ENCODE results near the gene GREB1.

Gene GREB1

DNA sequence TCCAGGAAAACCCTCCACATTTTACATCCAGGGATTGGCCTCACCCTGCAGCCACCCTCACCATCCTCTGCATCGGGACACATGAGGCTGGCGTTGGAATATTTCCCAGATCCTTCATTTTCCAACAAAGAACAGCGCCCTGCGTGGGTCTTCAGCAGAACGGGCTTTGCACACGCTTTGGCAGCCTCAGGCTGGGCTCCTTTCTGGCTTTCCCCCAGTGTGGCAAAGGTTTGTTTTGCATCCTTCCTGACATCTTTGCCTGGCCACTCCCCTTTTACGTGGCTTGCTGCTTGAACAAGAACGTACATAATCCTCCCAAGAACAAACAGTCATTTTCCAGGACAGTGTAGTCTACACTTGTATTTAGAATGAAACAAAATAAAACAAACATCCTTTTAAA, 25.6 kb upstream of the GREB1 start:
- in situ Hi-C loops (cut with MboI; ENCODE audit: low sequenced_read_pairs) = no loop called here

DNA sequence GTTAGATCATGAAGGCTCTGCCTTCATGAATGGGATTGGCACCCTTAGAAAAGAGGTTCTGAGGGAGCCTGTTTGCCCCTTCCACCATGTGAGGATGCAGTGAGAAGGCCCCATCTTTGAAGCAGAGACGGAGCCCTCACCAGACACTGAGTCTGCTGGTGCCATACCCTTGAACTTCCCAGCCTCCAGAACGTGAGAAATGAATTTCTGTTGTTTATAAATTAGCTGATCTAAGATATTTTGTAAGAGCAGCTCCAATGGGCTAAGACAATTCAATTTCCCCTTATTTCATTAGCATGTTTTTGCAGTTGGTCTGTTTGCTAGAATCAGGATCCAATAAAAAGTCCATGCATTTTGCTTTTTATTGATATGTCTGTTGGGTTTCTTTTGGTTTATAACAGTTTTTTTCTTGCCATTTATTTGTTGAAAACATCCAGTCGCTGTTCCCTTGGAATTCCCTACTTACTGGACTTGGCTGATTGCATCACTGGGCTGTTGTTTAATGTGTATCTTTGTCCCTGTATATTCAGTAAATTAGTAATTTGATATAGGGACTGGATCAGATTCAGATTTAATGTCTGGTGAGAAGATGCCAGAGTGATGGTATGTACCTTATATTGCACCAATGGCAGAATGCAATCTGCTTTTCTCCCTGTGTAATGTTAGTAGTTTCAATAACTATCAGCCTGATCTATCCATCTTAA, 24.0 kb upstream of the GREB1 start:
- in situ Hi-C loops (cut with MboI; ENCODE audit: low sequenced_read_pairs) = no loop called here

DNA sequence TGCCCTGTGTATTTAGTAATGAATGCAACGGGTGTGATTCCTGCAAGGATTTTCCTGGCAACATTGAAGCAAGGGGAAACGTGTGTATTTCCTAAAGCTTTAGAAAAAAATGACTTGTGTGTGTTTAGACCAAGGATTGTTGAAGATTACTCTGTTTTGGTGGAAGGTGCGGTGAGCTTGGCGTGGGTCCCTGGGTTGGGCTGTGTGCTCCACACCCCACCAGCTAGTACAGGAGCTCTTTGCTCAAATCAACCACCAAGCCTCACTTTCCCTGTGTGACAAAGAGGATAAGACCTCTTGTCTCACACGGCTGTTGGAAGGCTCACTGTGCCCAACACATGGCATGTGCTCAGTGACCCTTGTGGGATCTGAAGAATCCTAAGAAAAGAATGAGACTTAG, 21.4 kb upstream of the GREB1 start:
- in situ Hi-C loops (cut with MboI; ENCODE audit: low sequenced_read_pairs) = no loop called here

DNA sequence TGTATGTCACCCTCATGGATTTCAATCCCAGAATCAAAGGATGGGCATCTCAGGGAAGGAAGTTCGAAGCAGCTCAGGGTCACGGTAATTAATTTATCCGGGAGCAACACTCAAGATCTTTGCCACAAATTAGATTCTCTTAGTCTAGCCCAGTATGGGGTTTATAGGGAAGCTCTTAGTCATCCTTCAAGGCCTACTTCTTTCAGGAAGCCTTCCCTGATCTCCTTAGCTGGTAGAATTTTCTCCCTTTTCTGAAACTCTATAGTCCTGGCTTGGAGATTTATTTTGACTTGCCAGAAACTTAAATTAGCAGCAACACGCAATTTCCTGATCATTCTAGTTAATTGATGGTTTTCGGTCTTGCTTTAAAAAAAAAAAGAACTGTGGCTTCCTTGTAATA, 20.5 kb upstream of the GREB1 start:
- in situ Hi-C loops (cut with MboI; ENCODE audit: low sequenced_read_pairs) = no loop called here

DNA sequence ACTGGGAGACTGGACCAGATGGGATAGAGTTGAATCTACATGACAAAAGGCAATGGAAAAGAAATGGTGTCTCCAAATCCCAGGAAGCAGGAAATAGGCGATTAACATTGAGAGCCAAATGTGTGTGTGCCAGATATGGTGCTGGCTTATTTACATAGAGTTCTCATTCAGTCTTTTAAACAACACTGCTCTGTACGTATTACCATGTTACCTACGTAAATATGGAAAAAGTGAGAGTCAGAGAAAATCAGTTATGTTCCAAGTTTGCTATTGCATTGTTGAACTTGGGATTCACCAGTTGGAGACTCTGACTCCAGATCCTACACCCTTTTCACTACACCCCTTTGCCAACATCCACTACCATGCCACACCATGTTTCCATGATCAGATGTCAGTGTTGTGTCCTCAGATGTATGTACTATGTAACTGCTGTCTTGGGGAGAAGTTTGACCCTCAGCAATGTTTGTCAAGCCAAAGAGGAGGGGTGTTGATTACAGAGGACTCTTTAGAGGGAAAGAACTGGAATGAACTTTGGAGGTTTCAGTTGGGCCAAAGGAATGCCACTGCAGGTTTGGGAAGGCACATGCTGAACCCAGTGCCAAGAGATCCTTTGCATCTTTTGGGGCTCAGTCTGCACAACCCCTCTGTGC, 19.6 kb upstream of the GREB1 start:
- in situ Hi-C loops (cut with MboI; ENCODE audit: low sequenced_read_pairs) = no loop called here

DNA sequence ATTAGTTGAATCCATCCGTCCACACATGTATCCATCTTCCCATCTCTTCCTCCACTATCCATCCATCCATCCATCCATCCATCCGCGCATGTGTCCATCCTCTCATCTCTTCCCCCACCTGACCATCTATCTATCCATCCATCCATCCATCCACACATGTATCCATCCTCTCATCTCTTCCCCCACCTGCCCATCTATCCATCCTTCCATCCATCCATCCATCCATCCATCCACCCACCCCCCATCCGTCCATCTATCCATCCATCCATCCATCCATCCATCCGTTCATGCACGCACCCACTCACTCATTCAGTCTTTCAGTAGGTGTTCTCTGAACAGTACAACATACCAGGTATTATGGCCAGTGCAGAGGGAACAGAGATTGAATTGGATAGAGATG, 18.9 kb upstream of the GREB1 start:
- in situ Hi-C loops (cut with MboI; ENCODE audit: low sequenced_read_pairs) = no loop called here

DNA sequence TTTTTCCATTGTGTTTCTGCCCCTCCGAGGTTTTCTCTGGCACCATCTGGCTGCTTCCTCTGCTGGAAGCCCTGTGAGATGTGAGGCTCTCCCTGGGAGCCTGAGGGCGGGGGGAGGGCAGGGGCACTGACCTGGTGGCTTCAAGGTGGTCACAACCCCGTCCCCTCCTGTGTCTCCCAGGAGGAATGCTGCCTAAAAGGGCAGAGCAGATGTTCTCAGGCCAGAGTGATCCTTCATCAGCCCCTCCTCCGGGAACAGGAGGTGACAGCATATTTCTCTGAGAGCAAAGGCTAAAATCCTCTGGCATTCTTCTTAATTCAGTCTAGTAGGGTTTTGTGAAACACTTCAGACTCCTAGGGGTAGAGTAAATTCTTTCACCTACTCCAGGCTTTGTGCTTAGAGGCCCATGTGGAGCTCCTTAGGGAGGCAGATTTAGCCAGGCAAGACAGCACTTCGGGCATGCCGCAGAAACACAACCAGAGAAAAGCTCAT, 18.3 kb upstream of the GREB1 start:
- in situ Hi-C loops (cut with MboI; ENCODE audit: low sequenced_read_pairs) = no loop called here

DNA sequence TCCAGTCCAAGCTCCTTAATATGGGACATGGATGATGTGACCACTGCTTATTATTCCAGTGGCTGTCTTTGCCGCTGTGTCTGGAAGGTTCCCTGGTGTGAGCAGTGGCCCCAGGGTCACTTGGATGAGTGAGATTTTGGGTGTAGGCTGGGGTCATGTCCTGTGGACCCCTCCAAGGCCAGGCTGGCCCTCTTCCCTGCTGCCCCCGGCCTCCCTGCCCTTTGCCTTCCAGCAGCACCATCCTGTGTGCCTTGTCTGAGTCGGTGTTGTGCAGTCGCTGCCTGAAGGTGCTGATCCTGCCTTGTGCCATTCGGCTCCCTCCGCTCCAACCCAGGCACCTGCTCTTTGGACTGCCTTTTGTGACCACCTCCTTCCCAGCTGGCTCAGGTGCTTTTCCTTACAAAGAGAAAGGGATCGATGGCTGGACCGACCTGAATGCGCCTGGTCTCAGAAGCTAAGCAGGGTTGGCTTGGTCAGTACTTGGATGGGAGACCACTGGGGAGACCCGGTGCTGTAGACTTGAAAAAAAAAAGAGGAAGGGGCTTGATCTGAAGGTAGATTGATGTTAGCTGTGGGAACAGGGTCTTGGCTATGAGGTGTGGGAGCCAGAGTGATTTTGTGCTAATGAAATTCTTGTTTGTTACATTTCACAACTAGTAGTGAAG, 16.7 kb upstream of the GREB1 start:
- in situ Hi-C loops (cut with MboI; ENCODE audit: low sequenced_read_pairs) = no loop called here

DNA sequence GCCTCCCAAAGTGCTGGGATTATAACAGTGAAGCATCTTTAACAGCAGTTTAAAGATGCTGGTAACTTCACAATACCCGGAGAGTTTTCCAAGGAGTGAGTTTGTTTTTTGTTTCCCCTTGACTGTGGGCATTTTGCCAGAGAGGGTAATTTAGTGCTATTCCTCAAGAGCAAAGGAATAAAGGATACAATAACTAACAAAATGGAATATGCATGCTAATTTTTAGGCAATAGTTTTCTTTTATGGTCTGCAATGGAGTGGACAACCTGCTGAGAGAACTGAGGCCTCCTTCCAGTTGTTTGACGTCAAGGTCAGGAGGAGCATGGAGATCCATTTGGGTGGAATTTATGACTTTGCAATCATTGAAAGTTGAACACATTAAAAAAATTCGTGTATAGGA, 15.9 kb upstream of the GREB1 start:
- in situ Hi-C loops (cut with MboI; ENCODE audit: low sequenced_read_pairs) = no loop called here

DNA sequence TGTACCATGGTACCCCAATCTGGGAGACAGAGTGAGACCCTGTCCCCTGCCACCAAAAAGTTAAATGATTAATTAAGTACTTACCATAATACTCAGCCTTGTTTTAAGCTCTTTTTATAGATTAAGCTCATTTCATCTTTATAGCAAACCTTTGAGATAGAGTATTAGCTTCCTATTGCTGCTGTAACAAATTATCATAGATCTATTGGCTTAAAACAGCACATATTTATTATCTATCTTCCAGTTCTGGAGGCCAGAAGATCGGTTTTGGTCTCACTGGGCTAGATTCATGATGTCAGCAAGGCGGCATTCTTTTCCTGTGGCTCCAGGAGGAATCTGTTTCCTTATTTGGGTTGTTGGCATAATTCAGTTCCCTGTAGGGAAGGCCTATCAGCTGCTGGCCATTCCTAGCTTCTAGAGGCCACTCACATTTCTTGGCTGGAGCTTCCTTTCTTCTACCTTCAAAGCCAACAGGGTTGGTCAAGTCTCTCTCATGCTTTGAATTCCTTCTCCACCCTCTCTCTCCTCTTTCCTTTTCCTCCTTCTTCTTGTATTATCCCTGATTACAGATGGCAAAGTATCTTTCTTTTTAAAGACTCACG, 13.7 kb upstream of the GREB1 start:
- in situ Hi-C loops (cut with MboI; ENCODE audit: low sequenced_read_pairs) = no loop called here

DNA sequence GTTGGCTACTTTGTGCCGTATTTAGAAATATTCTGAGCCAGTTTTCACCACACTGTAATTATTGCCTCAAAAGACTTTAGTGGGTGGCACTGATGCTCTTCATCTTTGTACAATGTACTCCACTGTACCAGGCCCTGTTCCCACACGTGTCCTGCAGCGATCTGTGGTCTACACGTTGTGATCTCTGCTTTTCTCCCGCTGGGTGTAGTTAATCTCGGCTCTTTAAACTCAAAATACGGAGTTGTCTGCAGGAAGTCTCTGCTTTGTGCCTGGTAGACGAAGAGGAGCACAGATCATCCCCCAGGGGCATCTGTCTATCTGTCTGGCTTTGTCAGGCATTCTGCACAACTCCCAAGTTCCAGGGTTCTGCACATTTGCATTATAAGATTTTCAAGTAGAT, 12.1 kb upstream of the GREB1 start:
- in situ Hi-C loops (cut with MboI; ENCODE audit: low sequenced_read_pairs) = no loop called here

DNA sequence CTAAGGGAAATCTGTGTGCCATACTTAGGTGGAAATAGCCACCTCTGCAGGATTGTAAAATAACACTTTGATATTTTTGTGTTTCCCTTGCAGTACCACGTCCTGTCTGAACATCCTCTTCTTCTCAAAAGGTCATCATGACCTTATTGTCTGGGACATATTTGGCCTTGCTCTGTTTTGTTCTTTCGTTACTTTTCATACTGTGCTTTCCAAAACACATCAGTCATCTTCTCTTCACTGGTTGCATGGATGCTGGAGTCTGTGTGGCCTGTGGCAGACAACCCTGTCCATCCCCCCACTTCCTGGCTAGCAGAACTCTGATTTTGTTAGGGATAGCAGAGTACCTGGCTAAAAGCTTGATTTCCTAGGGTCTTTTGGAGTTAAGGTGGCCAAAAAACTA, 9.4 kb upstream of the GREB1 start:
- in situ Hi-C loops (cut with MboI; ENCODE audit: low sequenced_read_pairs) = no loop called here

DNA sequence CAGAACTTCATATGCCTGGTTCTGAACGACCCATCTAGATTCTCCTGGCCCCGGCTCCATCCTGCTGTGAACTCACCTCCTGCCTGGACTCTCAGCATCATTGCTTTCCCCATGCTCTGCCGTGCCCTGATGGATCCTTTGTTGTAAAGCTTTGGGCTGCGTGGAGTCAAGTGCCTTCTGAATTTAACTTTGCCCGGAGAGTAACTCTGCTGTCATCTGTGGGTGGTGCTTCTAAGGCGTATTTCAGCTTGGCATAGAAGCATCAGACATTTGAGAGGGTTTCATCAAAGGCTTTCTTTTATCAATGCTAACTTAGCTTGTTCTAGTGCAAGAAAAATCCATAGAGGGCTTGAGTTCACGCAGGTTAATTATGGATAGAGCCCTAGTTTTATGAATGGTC, 8.1 kb upstream of the GREB1 start:
- in situ Hi-C loops (cut with MboI; ENCODE audit: low sequenced_read_pairs) = no loop called here

DNA sequence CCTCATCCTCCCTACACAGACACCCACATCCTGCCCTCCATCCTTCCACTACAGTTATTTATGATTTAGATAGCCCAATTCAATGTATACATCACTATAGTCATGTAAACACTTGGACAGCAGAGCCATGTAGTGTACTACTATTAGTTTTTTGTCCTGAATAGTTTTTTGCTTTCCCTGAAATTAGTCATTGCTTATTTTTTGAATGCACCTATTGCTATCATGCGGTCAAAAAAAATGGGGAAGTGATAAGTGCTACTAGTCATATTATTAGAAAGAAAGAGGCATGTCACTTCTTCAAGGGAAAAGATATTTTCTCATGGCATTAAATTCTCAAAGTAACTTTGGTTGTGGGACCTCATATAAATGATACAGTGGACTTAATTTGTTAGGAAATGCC, 6.8 kb upstream of the GREB1 start:
- in situ Hi-C loops (cut with MboI; ENCODE audit: low sequenced_read_pairs) = no loop called here

DNA sequence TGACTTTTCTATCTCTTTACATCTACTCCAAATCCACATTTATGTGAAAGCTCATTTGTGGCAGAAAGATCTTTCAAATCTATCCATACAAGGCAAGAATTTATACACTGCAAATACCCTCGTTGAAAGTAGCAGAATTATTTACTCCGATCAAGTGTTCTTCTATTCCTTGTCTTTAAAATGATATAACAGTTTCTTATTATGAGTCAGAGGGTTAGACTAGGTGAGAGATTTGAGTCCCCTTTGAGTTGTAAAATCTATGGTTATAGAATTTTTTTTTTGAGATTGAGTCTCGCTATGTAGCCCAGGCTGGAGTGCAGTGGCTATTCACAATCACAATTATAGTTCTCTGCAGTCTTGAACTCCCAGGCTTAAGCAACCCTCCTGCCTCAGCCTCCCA, 5.6 kb upstream of the GREB1 start:
- in situ Hi-C loops (cut with MboI; ENCODE audit: low sequenced_read_pairs) = no loop called here

DNA sequence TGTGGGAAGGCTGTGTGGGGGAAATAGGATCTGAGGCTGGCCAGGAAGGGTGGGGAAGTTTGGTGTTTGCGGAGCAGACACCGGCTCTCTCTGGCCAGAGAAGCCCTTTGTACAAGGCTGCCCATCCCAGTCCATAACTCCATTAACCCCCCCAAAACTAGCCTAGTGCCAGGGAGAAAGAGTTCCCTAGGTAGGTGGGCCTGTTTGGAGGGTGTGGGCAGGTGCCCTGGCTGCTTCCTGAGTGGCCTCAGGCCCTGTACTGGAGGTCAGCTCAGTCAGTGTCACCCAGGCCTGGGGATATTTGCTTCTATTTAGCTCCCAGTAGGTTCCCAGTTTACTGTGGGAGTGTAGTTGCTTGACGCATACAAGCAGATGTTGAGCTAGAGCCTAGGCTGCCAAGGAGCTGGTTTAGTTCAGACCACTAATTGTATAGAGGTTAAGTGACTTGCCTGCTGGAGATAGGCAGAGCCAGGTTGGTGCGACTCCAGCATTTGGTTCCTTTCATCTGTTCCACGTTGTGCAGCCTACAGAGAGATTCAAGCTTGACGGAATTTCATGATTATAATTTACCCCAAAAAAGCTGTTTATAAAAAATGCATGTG, 2.9 kb upstream of the GREB1 start:
- in situ Hi-C loops (cut with MboI; ENCODE audit: low sequenced_read_pairs) = no loop called here

DNA sequence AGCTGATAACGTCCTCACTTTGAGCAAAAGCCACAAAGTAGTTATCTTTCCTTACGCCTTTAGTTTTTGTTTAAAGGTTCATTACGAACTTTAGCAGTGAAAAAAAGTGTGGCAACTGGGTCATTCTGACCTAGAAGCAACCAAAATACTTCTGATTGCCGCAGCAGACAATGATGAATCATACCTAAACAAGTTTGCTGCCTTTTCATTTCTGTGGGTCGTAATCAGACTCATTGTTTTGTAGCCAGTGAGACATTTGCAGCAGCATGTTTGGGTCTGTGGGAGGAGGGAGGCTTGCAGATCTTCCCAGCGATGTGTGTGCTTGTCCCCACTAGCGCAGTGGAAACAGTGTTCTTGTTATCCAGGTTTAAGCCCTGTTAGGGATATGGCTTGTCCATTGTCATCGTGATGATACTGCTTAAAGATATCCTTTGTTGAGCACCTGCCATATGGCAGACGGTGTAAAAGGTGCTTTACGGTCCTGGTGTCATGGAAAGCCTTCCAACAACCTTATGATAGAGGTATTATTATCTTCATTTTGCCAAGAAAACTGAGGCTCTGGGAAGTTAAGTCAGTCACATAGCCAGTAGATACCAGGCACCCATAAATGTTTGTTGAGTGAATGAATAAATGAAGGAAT, 1.3 kb upstream of the GREB1 start:
- in situ Hi-C loops (cut with MboI; ENCODE audit: low sequenced_read_pairs) = no loop called here

DNA sequence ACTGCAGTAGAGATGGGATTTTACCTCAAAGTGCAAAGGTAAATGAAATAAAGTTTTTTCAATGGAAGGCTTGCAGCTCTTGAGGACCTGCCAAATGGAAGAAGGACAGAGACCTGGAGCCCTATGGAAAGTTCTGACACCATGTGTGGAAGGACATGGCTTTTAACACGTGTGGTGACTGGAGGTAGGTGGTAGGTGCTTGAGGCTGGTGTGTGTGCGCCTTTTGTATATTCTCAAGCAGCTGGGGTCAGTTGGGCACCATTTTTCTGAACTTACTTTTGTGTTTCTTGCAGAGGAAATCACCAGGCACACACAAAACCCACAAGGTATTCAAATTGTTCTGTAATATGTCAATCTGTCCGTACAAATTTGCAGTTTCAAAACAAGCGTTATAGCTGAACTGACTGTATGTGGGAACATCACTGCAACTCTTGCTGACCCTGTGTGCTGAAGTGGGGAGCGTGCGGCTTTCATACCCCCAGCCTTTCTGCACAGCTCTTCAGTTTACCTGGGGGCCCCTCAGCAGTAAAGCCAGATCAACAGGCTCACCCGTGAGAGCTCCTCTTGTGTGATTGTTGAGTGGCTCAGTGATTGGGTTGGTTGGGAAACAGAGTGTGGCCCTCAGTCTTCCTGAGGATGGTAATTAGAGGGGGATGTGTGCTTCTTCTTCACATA, 363 bp downstream of the GREB1 start:
- in situ Hi-C loops (cut with MboI; ENCODE audit: low sequenced_read_pairs) = no loop called here

DNA sequence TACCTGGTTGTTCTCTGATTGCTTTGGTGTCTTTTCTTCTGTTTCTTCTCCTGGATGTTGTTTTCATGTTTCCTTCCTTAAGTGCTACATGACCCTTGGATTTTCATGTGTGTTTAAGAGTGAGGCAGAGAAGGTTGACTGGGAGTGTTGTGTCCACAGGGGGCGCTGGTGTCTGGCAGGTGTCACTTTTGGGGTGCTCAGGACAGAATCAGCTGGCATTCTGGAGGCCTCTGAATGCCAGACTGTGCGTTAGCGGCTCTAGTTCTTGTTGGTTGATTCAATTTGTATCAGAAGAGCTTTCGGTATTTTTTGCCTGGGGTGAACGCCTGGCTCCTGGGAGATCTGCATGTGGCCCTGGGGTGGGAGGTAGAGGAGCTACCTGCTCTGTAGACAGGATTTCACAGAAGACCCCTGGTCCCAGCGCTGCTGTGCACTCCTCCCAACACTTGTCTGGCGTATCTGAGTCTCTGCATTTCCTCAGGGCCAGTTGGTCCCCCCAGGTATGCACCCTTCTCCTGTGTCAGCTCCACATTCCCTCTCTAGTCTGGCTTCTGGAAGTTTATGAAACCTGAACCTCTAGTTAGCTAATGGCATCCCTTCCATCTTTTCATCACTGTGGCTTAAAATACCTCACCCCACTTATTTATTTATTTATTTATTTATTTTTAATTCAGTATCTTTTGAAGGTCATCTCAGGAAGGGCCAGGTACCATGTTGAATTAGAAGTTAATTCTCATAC, 1.1 kb downstream of the GREB1 start:
- in situ Hi-C loops (cut with MboI; ENCODE audit: low sequenced_read_pairs) = no loop called here

DNA sequence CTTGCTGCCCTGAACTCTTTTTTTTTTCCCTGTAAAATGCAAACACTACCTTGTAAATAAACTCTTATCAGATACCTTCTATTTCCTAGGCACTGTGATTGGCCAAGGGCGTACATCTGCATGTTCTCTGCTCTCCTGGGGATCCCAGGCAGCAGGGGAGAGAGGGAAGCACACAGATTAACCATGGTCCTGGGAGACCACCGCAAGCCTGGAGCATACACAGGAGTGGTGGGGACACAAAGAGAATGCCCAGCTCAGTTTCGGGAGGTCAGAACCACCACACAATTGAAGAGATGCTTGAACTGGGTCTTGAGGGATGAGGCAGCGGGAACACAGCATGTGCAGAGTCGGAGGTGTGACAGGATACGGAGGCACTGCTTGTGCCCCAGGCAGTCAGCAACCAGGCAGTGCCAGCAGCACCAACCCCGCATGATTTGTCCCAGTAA, 2.1 kb downstream of the GREB1 start:
- in situ Hi-C loops (cut with MboI; ENCODE audit: low sequenced_read_pairs) = no loop called here
